ENCODE data around the gene SEMA3C. TPM values are rescaled to one million over a fixed set of nuclear protein-coding genes. Genes with fewer than 3 reads are reported as not detected.

SEMA3C gene
- total RNA-seq, 2 donors from 2014 or later, result not detected

GRCh38 chr7:80921130-80921529 is 2.3 kb upstream of the SEMA3C start:
- H3K4me1 Mint-ChIP-seq (ENCODE audit: low read depth), result no peaks in the 10 kb centered on the region
- H3K36me3 Mint-ChIP-seq (ENCODE audit: insufficient read depth in 2 of 2), result no peaks in the 10 kb centered on the region
- no peak overlapping the region for H3K4me3 Mint-ChIP-seq
- DNase-seq (no peak), ATAC-seq (replicated peaks in 1 of 2) (no peak)
- H3K9me3 Mint-ChIP-seq, result no peaks in the 10 kb centered on the region
- H3K27ac Mint-ChIP-seq, result no peak overlapping the region
- H3K27me3 Mint-ChIP-seq (ENCODE audit: low read depth), result peaks cover 50% of the 10 kb centered on the region

GRCh38 chr7:80918399-80918798 is 452 bp downstream of the SEMA3C start:
- Mint-ChIP-seq H3K4me1 (ENCODE audit: low read depth) (no peaks in the 10 kb centered on the region), H3K4me3 (peak overlapping the region; percentile 16 to 64), H3K36me3 (ENCODE audit: insufficient read depth in 2 of 2) (no peaks in the 10 kb centered on the region), H3K27ac (no peak overlapping the region), H3K9me3 (peaks cover 0 to 2% of the 10 kb centered on the region in 2 donors), H3K27me3 (ENCODE audit: low read depth) (peaks cover 44% of the 10 kb centered on the region)
- peak in 1 of 2 donors; percentile 11 for DNase-seq
- peak in 1 of 2 donors; percentile 79 for ATAC-seq (replicated peaks in 1 of 2)

- Mint-ChIP-seq H3K4me1 (ENCODE audit: low read depth) (no peaks in the 10 kb centered on the region), H3K27ac (no peak overlapping the region), H3K4me3 (no peak overlapping the region), H3K27me3 (ENCODE audit: low read depth) (peaks cover 39% of the 10 kb centered on the region), H3K36me3 (ENCODE audit: insufficient read depth in 2 of 2) (peaks cover 0 to 1% of the 10 kb centered on the region in 2 donors), H3K9me3 (peaks cover 0 to 2% of the 10 kb centered on the region in 2 donors)
- DNase-seq, result no peak
- no peak for ATAC-seq (replicated peaks in 1 of 2)
Observed at GRCh38 chr7:80916770-80917741, 1.8 kb downstream of the SEMA3C start.

GRCh38 chr7:80910228-80910627 is 8.6 kb downstream of the SEMA3C start:
- DNase-seq (no peak), ATAC-seq (replicated peaks in 1 of 2) (no peak)
- Mint-ChIP-seq H3K27ac (no peak overlapping the region), H3K4me3 (no peak overlapping the region), H3K4me1 (ENCODE audit: low read depth) (no peaks in the 10 kb centered on the region), H3K36me3 (ENCODE audit: insufficient read depth in 2 of 2) (peaks cover 0 to 1% of the 10 kb centered on the region in 2 donors), H3K9me3 (peaks cover 0 to 2% of the 10 kb centered on the region in 2 donors), H3K27me3 (ENCODE audit: low read depth) (no peaks in the 10 kb centered on the region)

- Mint-ChIP-seq H3K4me3 (no peak overlapping the region), H3K4me1 (ENCODE audit: low read depth) (no peaks in the 10 kb centered on the region), H3K9me3 (no peaks in the 10 kb centered on the region), H3K27ac (no peak overlapping the region), H3K27me3 (ENCODE audit: low read depth) (no peaks in the 10 kb centered on the region), H3K36me3 (ENCODE audit: insufficient read depth in 2 of 2) (peaks cover 0 to 1% of the 10 kb centered on the region in 2 donors)
- DNase-seq (no peak), ATAC-seq (replicated peaks in 1 of 2) (no peak)
Observed at GRCh38 chr7:80908360-80908797, 10.5 kb downstream of the SEMA3C start.

- H3K9me3 Mint-ChIP-seq, result no peaks in the 10 kb centered on the region
- no peak for DNase-seq
- H3K4me1 Mint-ChIP-seq (ENCODE audit: low read depth), result no peaks in the 10 kb centered on the region
- H3K36me3 Mint-ChIP-seq (ENCODE audit: insufficient read depth in 2 of 2), result no peaks in the 10 kb centered on the region
- H3K27ac Mint-ChIP-seq, result no peak overlapping the region
- ATAC-seq (replicated peaks in 1 of 2), result no peak
- H3K4me3 Mint-ChIP-seq, result no peak overlapping the region
- H3K27me3 Mint-ChIP-seq (ENCODE audit: low read depth), result no peaks in the 10 kb centered on the region
Observed at GRCh38 chr7:80907612-80908011, 11.2 kb downstream of the SEMA3C start.

GRCh38 chr7:80907141-80907601 is 11.7 kb downstream of the SEMA3C start:
- no peaks in the 10 kb centered on the region for H3K9me3 Mint-ChIP-seq
- DNase-seq (no peak), ATAC-seq (replicated peaks in 1 of 2) (no peak)
- H3K4me1 Mint-ChIP-seq (ENCODE audit: low read depth), result no peaks in the 10 kb centered on the region
- H3K27ac Mint-ChIP-seq, result no peak overlapping the region
- H3K36me3 Mint-ChIP-seq (ENCODE audit: insufficient read depth in 2 of 2), result no peaks in the 10 kb centered on the region
- H3K4me3 Mint-ChIP-seq, result no peak overlapping the region
- H3K27me3 Mint-ChIP-seq (ENCODE audit: low read depth), result no peaks in the 10 kb centered on the region

- H3K4me3 Mint-ChIP-seq, result no peak overlapping the region
- H3K27ac Mint-ChIP-seq, result no peak overlapping the region
- H3K9me3 Mint-ChIP-seq, result no peaks in the 10 kb centered on the region
- H3K36me3 Mint-ChIP-seq (ENCODE audit: insufficient read depth in 2 of 2), result no peaks in the 10 kb centered on the region
- DNase-seq (no peak), ATAC-seq (replicated peaks in 1 of 2) (no peak)
- no peaks in the 10 kb centered on the region for H3K4me1 Mint-ChIP-seq (ENCODE audit: low read depth)
- no peaks in the 10 kb centered on the region for H3K27me3 Mint-ChIP-seq (ENCODE audit: low read depth)
Observed at GRCh38 chr7:80905334-80905733, 13.5 kb downstream of the SEMA3C start.

GRCh38 chr7:80902716-80903308 is 16.0 kb downstream of the SEMA3C start:
- Mint-ChIP-seq H3K27me3 (ENCODE audit: low read depth) (no peaks in the 10 kb centered on the region), H3K4me3 (no peak overlapping the region)
- no peak for ATAC-seq (replicated peaks in 1 of 2)

GRCh38 chr7:80902019-80902418 is 16.8 kb downstream of the SEMA3C start:
- no peak for DNase-seq
- Mint-ChIP-seq H3K4me1 (ENCODE audit: low read depth) (no peaks in the 10 kb centered on the region), H3K4me3 (no peak overlapping the region), H3K9me3 (no peaks in the 10 kb centered on the region), H3K36me3 (ENCODE audit: insufficient read depth in 2 of 2) (peaks cover 0 to 2% of the 10 kb centered on the region in 2 donors), H3K27ac (no peak overlapping the region), H3K27me3 (ENCODE audit: low read depth) (no peaks in the 10 kb centered on the region)
- no peak for ATAC-seq (replicated peaks in 1 of 2)

More at GRCh38 chr7:80902716-80903308, 16.0 kb downstream of the SEMA3C start:
- H3K4me1 Mint-ChIP-seq (ENCODE audit: low read depth), result no peaks in the 10 kb centered on the region
- no peak overlapping the region for H3K27ac Mint-ChIP-seq
- no peaks in the 10 kb centered on the region for H3K9me3 Mint-ChIP-seq
- no peaks in the 10 kb centered on the region for H3K36me3 Mint-ChIP-seq (ENCODE audit: insufficient read depth in 2 of 2)
- DNase-seq, result no peak

GRCh38 chr7:80900583-80901576 is 18.0 kb downstream of the SEMA3C start:
- ATAC-seq (replicated peaks in 1 of 2), result no peak
- no peaks in the 10 kb centered on the region for H3K27me3 Mint-ChIP-seq (ENCODE audit: low read depth)

GRCh38 chr7:80896906-80897598 is 21.8 kb downstream of the SEMA3C start:
- no peak overlapping the region for H3K4me3 Mint-ChIP-seq
- no peak for DNase-seq
- no peaks in the 10 kb centered on the region for H3K4me1 Mint-ChIP-seq (ENCODE audit: low read depth)
- no peak overlapping the region for H3K27ac Mint-ChIP-seq
- H3K27me3 Mint-ChIP-seq (ENCODE audit: low read depth), result no peaks in the 10 kb centered on the region
- no peak for ATAC-seq (replicated peaks in 1 of 2)
- H3K9me3 Mint-ChIP-seq, result no peaks in the 10 kb centered on the region
- H3K36me3 Mint-ChIP-seq (ENCODE audit: insufficient read depth in 2 of 2), result peaks cover 0 to 2% of the 10 kb centered on the region in 2 donors

More at GRCh38 chr7:80900583-80901576, 18.0 kb downstream of the SEMA3C start:
- no peak overlapping the region for H3K4me3 Mint-ChIP-seq
- H3K4me1 Mint-ChIP-seq (ENCODE audit: low read depth), result no peaks in the 10 kb centered on the region
- H3K36me3 Mint-ChIP-seq (ENCODE audit: insufficient read depth in 2 of 2), result peaks cover 0 to 2% of the 10 kb centered on the region in 2 donors
- no peak overlapping the region for H3K27ac Mint-ChIP-seq
- no peak for DNase-seq
- no peaks in the 10 kb centered on the region for H3K9me3 Mint-ChIP-seq

All from activated T-cell treated with anti-CD3 and anti-CD28 coated beads, Interleukin-2, amount 50 U/mL, for 72 hours (primary cell).